Progenitor cell of endocrine pancreas (in vitro differentiated cells): ENCODE measurements around the gene CEP164. TPM values are rescaled to one million over a fixed set of nuclear protein-coding genes. Genes with fewer than 3 reads are reported as not detected.

ENCODE experiments used
- DNase-seq: peaks from one replicate; pipeline ENCODE4 v3.0.0; 2021; ENCODE audit warnings: low spot score; ENCODE audit not compliant: unreplicated experiment
- H3K27ac Mint-ChIP-seq: 2 replicates; pipeline ENCODE4 v1.8.0; 2021; ENCODE audit warnings: mild to moderate bottlenecking, moderate library complexity, mixed read lengths
- H3K27me3 Mint-ChIP-seq: 2 replicates; pipeline ENCODE4 v1.8.0; 2021; ENCODE audit warnings: mixed read lengths
- H3K36me3 Mint-ChIP-seq: 2 replicates; pipeline ENCODE4 v1.8.0; 2022; ENCODE audit warnings: mixed read lengths; ENCODE audit not compliant: insufficient read depth
- H3K4me1 Mint-ChIP-seq: 2 replicates; pipeline ENCODE4 v1.8.0; 2021; ENCODE audit warnings: low read depth, mixed read lengths
- H3K4me3 Mint-ChIP-seq: 2 replicates; pipeline ENCODE4 v1.8.0; 2021; ENCODE audit warnings: low read depth, mild to moderate bottlenecking, moderate library complexity, mixed read lengths
- H3K9me3 Mint-ChIP-seq: 2 replicates; pipeline ENCODE4 v1.8.0; 2021; ENCODE audit warnings: low read depth, mixed read lengths
- CTCF ChIP-seq: fragments of 200-600 bp; sonication (generic); IDR thresholded peaks from one replicate; pipeline ENCODE4 v1.5.0; 2021; ENCODE audit warnings: antibody characterized with exemption, mild to moderate bottlenecking; ENCODE audit not compliant: unreplicated experiment
- total RNA-seq: library from RNA; stranded (reverse); gene quantifications from 2 replicates; pipeline ENCODE4 v1.2.1, GENCODE V29; 2021

CEP164 gene
- total RNA-seq, 1 donor from 2014 or later: 66.8 TPM

- H3K4me3 Mint-ChIP-seq: no peak overlapping the region
- DNase-seq: peak; percentile 91
- no peaks in the 10 kb centered on the region for H3K36me3 Mint-ChIP-seq
- H3K4me1 Mint-ChIP-seq: peaks cover 2% of the 10 kb centered on the region
- H3K27ac Mint-ChIP-seq: no peak overlapping the region
- no peaks in the 10 kb centered on the region for H3K9me3 Mint-ChIP-seq
- TF ChIP-seq CTCF: peak; percentile 94
- H3K27me3 Mint-ChIP-seq: peaks cover 44% of the 10 kb centered on the region
These were observed 98.6 kb downstream of the CEP164 start for GRCh38 chr11:117426297-117426685.

- Mint-ChIP-seq H3K9me3 (no peaks in the 10 kb centered on the region), H3K27ac (no peak overlapping the region), H3K36me3 (no peaks in the 10 kb centered on the region), H3K4me3 (no peak overlapping the region), H3K27me3 (peaks cover 44% of the 10 kb centered on the region), H3K4me1 (peaks cover 2% of the 10 kb centered on the region)
- no peak for TF ChIP-seq CTCF
- no peak for DNase-seq
These were observed 99.3 kb downstream of the CEP164 start for GRCh38 chr11:117426941-117427340.

- Mint-ChIP-seq H3K27ac (no peak overlapping the region), H3K27me3 (peaks cover 40% of the 10 kb centered on the region), H3K36me3 (no peaks in the 10 kb centered on the region), H3K4me1 (peaks cover 2% of the 10 kb centered on the region), H3K4me3 (no peak overlapping the region), H3K9me3 (no peaks in the 10 kb centered on the region)
- TF ChIP-seq CTCF: no peak
- DNase-seq: no peak
These were observed 99.8 kb downstream of the CEP164 start for GRCh38 chr11:117427356-117427874.

GRCh38 chr11:117428186-117428855, 100.7 kb downstream of the CEP164 start:
- DNase-seq: no peak
- no peak for TF ChIP-seq CTCF
- H3K4me1 Mint-ChIP-seq: peaks cover 2% of the 10 kb centered on the region
- peaks cover 38% of the 10 kb centered on the region for H3K27me3 Mint-ChIP-seq
- no peaks in the 10 kb centered on the region for H3K36me3 Mint-ChIP-seq
- no peak overlapping the region for H3K27ac Mint-ChIP-seq
- H3K4me3 Mint-ChIP-seq: no peak overlapping the region
- H3K9me3 Mint-ChIP-seq: no peaks in the 10 kb centered on the region

- no peak overlapping the region for H3K27ac Mint-ChIP-seq
These were observed 101.2 kb downstream of the CEP164 start for GRCh38 chr11:117428856-117429229.

More at GRCh38 chr11:117428856-117429229, 101.2 kb downstream of the CEP164 start:
- no peak for DNase-seq
- Mint-ChIP-seq H3K9me3 (no peaks in the 10 kb centered on the region), H3K4me1 (peaks cover 2% of the 10 kb centered on the region), H3K36me3 (no peaks in the 10 kb centered on the region), H3K27me3 (peaks cover 35% of the 10 kb centered on the region), H3K4me3 (no peak overlapping the region)
- no peak for TF ChIP-seq CTCF
